ENCODE data around the gene MYO9A.
A peak's percentile ranks its signal among the peaks of the same experiment; 100 is the strongest.
"Not testable (repeated sequence)": the region's sequence is repeated elsewhere in the genome, so short reads cannot be mapped to it uniquely, and the experiment has no call there.

Gene MYO9A

GRCh38 chr15:72092006-72092405 is 25.9 kb downstream of the MYO9A start:
- H3K27ac Mint-ChIP-seq: no peak overlapping the region
- no peak overlapping the region for H3K4me3 Mint-ChIP-seq
- peaks cover 0 to 1% of the 10 kb centered on the region in 2 donors for H3K9me3 Mint-ChIP-seq
- no peak for ATAC-seq (replicated peaks)
- H3K36me3 Mint-ChIP-seq: peaks cover 15 to 21% of the 10 kb centered on the region in 2 donors
- H3K4me1 Mint-ChIP-seq: peaks cover 0 to 4% of the 10 kb centered on the region in 2 donors
- DNase-seq: no peak
- no peaks in the 10 kb centered on the region for H3K27me3 Mint-ChIP-seq

- DNase-seq: no peak
- Mint-ChIP-seq H3K27ac (no peak overlapping the region), H3K27me3 (no peaks in the 10 kb centered on the region), H3K36me3 (peaks cover 26 to 37% of the 10 kb centered on the region in 2 donors), H3K4me1 (peaks cover 0 to 1% of the 10 kb centered on the region in 2 donors), H3K4me3 (no peak overlapping the region), H3K9me3 (peaks cover 8 to 13% of the 10 kb centered on the region in 2 donors)
- no peak for ATAC-seq (replicated peaks)
These were observed 30.9 kb downstream of the MYO9A start for GRCh38 chr15:72086920-72087648.

GRCh38 chr15:72086010-72086697 is 31.8 kb downstream of the MYO9A start:
- ATAC-seq (replicated peaks): no peak
- Mint-ChIP-seq H3K27me3 (no peaks in the 10 kb centered on the region), H3K36me3 (peaks cover 23 to 35% of the 10 kb centered on the region in 2 donors), H3K4me3 (no peak overlapping the region), H3K9me3 (peaks cover 9 to 14% of the 10 kb centered on the region in 2 donors), H3K4me1 (peaks cover 5 to 6% of the 10 kb centered on the region in 2 donors), H3K27ac (no peak overlapping the region)
- DNase-seq: no peak

- peaks cover 22 to 34% of the 10 kb centered on the region in 2 donors for H3K36me3 Mint-ChIP-seq
- DNase-seq (no peak), ATAC-seq (replicated peaks) (no peak)
- H3K27ac Mint-ChIP-seq: no peak overlapping the region
- peaks cover 17 to 23% of the 10 kb centered on the region in 2 donors for H3K4me1 Mint-ChIP-seq
- no peak overlapping the region for H3K4me3 Mint-ChIP-seq
- H3K27me3 Mint-ChIP-seq: no peaks in the 10 kb centered on the region
- H3K9me3 Mint-ChIP-seq: peaks cover 9 to 14% of the 10 kb centered on the region in 2 donors
These were observed 35.8 kb downstream of the MYO9A start for GRCh38 chr15:72082176-72082575.

- no peaks in the 10 kb centered on the region for H3K27me3 Mint-ChIP-seq
- ATAC-seq (replicated peaks): peak; percentile 74 to 82
- H3K27ac Mint-ChIP-seq: no peak overlapping the region
- H3K36me3 Mint-ChIP-seq: peaks cover 14 to 22% of the 10 kb centered on the region in 2 donors
- DNase-seq: no peak
- H3K4me1 Mint-ChIP-seq: peaks cover 17 to 37% of the 10 kb centered on the region in 2 donors
- peaks cover 7 to 9% of the 10 kb centered on the region in 2 donors for H3K9me3 Mint-ChIP-seq
- H3K4me3 Mint-ChIP-seq: no peak overlapping the region
These were observed 39.1 kb downstream of the MYO9A start for GRCh38 chr15:72078887-72079286.

- Mint-ChIP-seq H3K27me3 (no peaks in the 10 kb centered on the region), H3K36me3 (peaks cover 9 to 17% of the 10 kb centered on the region in 2 donors), H3K27ac (no peak overlapping the region), H3K9me3 (peaks cover 2 to 4% of the 10 kb centered on the region in 2 donors), H3K4me1 (peaks cover 18 to 41% of the 10 kb centered on the region in 2 donors), H3K4me3 (no peak overlapping the region)
- DNase-seq (no peak), ATAC-seq (replicated peaks) (no peak)
These were observed 40.0 kb downstream of the MYO9A start for GRCh38 chr15:72077950-72078349.

- no peak for DNase-seq
- no peak for ATAC-seq (replicated peaks)
- Mint-ChIP-seq H3K4me1 (peaks cover 25 to 55% of the 10 kb centered on the region in 2 donors), H3K27me3 (no peaks in the 10 kb centered on the region), H3K27ac (no peak overlapping the region), H3K9me3 (no peaks in the 10 kb centered on the region), H3K4me3 (no peak overlapping the region), H3K36me3 (peaks cover 13 to 22% of the 10 kb centered on the region in 2 donors)
These were observed 43.5 kb downstream of the MYO9A start for GRCh38 chr15:72074335-72075060.

GRCh38 chr15:72071448-72071825 is 46.5 kb downstream of the MYO9A start:
- not testable (repeated sequence) for DNase-seq, H3K27ac Mint-ChIP-seq, H3K36me3 Mint-ChIP-seq, H3K4me3 Mint-ChIP-seq, H3K27me3 Mint-ChIP-seq, H3K9me3 Mint-ChIP-seq
- H3K4me1 Mint-ChIP-seq: peaks cover 13 to 31% of the 10 kb centered on the region in 2 donors
- peak in 1 of 2 donors; percentile 27 for ATAC-seq (replicated peaks)

GRCh38 chr15:72070817-72071447 is 47.0 kb downstream of the MYO9A start:
- ATAC-seq (replicated peaks) (peak in 1 of 2 donors; percentile 34), DNase-seq (no peak)
- peaks cover 13 to 31% of the 10 kb centered on the region in 2 donors for H3K4me1 Mint-ChIP-seq
- H3K36me3 Mint-ChIP-seq: peaks cover 4 to 5% of the 10 kb centered on the region in 2 donors
- H3K27ac Mint-ChIP-seq: no peak overlapping the region
- no peaks in the 10 kb centered on the region for H3K9me3 Mint-ChIP-seq
- H3K27me3 Mint-ChIP-seq: no peaks in the 10 kb centered on the region
- no peak overlapping the region for H3K4me3 Mint-ChIP-seq

GRCh38 chr15:72068856-72069255 is 49.1 kb downstream of the MYO9A start:
- H3K36me3 Mint-ChIP-seq: peaks cover 6 to 11% of the 10 kb centered on the region in 2 donors
- no peaks in the 10 kb centered on the region for H3K9me3 Mint-ChIP-seq
- H3K27ac Mint-ChIP-seq: no peak overlapping the region

GRCh38 chr15:72065801-72066200 is 52.1 kb downstream of the MYO9A start:
- Mint-ChIP-seq H3K4me1 (peaks cover 12 to 19% of the 10 kb centered on the region in 2 donors), H3K9me3 (peaks cover 5 to 9% of the 10 kb centered on the region in 2 donors), H3K36me3 (peaks cover 12 to 31% of the 10 kb centered on the region in 2 donors), H3K27me3 (no peaks in the 10 kb centered on the region), H3K4me3 (no peak overlapping the region), H3K27ac (no peak overlapping the region)
- ATAC-seq (replicated peaks) (no peak), DNase-seq (no peak)

More at GRCh38 chr15:72068856-72069255, 49.1 kb downstream of the MYO9A start:
- Mint-ChIP-seq H3K4me3 (no peak overlapping the region), H3K4me1 (peaks cover 13 to 23% of the 10 kb centered on the region in 2 donors), H3K27me3 (no peaks in the 10 kb centered on the region)
- no peak for ATAC-seq (replicated peaks)
- DNase-seq: no peak

GRCh38 chr15:72063186-72063585 is 54.8 kb downstream of the MYO9A start:
- H3K4me1 Mint-ChIP-seq: peaks cover 9 to 15% of the 10 kb centered on the region in 2 donors
- DNase-seq: no peak
- no peak for ATAC-seq (replicated peaks)
- H3K27ac Mint-ChIP-seq: no peak overlapping the region
- no peaks in the 10 kb centered on the region for H3K27me3 Mint-ChIP-seq
- H3K4me3 Mint-ChIP-seq: no peak overlapping the region
- H3K9me3 Mint-ChIP-seq: peaks cover 5 to 9% of the 10 kb centered on the region in 2 donors
- H3K36me3 Mint-ChIP-seq: peaks cover 12 to 33% of the 10 kb centered on the region in 2 donors

GRCh38 chr15:72062319-72062718 is 55.6 kb downstream of the MYO9A start:
- DNase-seq: no peak
- ATAC-seq (replicated peaks): no peak
- H3K36me3 Mint-ChIP-seq: peaks cover 13 to 33% of the 10 kb centered on the region in 2 donors
- H3K27me3 Mint-ChIP-seq: no peaks in the 10 kb centered on the region
- H3K4me3 Mint-ChIP-seq: no peak overlapping the region
- no peak overlapping the region for H3K27ac Mint-ChIP-seq
- peaks cover 11 to 21% of the 10 kb centered on the region in 2 donors for H3K4me1 Mint-ChIP-seq
- H3K9me3 Mint-ChIP-seq: peaks cover 5 to 9% of the 10 kb centered on the region in 2 donors
